Sigmoid colon (tissue), 7 donors: ENCODE measurements around the gene IPO8. TPM values are rescaled to one million over a fixed set of nuclear protein-coding genes. Genes with fewer than 3 reads are reported as not detected.
A peak's percentile ranks its signal among the peaks of the same experiment; 100 is the strongest.

ENCODE experiments used
- DNase-seq: peaks from one replicate; pipeline ENCODE4 v3.0.0-alpha.2; 2019
- H3K27ac ChIP-seq, 4 donors: fragments of 200-600 bp; sonication (generic); one replicate each; pipeline ENCODE4 v1.5.1; 2016 to 2019; ENCODE audit warnings: mild to moderate bottlenecking in 1 of 4
- H3K27me3 ChIP-seq, 3 donors: fragments of 200-600 bp; sonication (generic); one replicate each; pipeline ENCODE4 v1.5.1; 2019; ENCODE audit warnings: mild to moderate bottlenecking in 1 of 3
- H3K36me3 ChIP-seq, 4 donors: fragments of 200-600 bp; sonication (generic); one replicate each; pipeline ENCODE4 v1.5.1; 2016 to 2019
- H3K4me1 ChIP-seq, 4 donors: fragments of 200-600 bp; sonication (generic); one replicate each; pipeline ENCODE4 v1.5.1; 2017 to 2019
- H3K4me3 ChIP-seq, 4 donors: fragments of 200-600 bp; sonication (generic); one replicate each; pipeline ENCODE4 v1.5.1; 2017 to 2019; ENCODE audit warnings: mild to moderate bottlenecking in 2 of 4, moderate library complexity in 1 of 4
- H3K9me3 ChIP-seq, 4 donors: fragments of 200-600 bp in 3 of 4; sonication (generic) in 3 of 4; one replicate each; pipeline versions ENCODE4 v1.5.1 to v1.6.1; 2013 to 2019
- CTCF ChIP-seq, 4 experiments: fragments of 450-650 bp in 3 of 4; fragments of 200-600 bp in 1 of 4; IDR thresholded peaks; one replicate each; pipeline ENCODE4 v1.5.1; 2016 to 2019; ENCODE audit warnings: antibody characterized with exemption in 4 of 4, mild to moderate bottlenecking in 3 of 4, moderate library complexity in 2 of 4
- EP300 ChIP-seq, 4 donors: sonication (generic); formaldehyde crosslinking; IDR thresholded peaks; one replicate each; pipeline ENCODE4 v1.6.1; 2017; ENCODE audit warnings: antibody characterized with exemption in 4 of 4
- POLR2A ChIP-seq, 2 donors: fragments of 450-650 bp; IDR thresholded peaks; one replicate each; pipeline ENCODE4 v1.6.1; 2016; ENCODE audit warnings: antibody characterized with exemption in 2 of 2, mild to moderate bottlenecking in 2 of 2, moderate library complexity in 2 of 2
- POLR2AphosphoS5 ChIP-seq, 4 donors: sonication (generic); formaldehyde crosslinking; IDR thresholded peaks; one replicate each; pipeline ENCODE4 v1.6.1; 2017; ENCODE audit warnings: antibody characterized with exemption in 4 of 4
- WGBS, 2 donors: extraction: QIAGEN DNeasy Blood & Tissue Kit; methylation state at CpG; one replicate each; pipeline ENCODE4 v1.1.7; 2013; 5-methylcytosine and 5-hydroxymethylcytosine counted together
- intact Hi-C: fragments of 100-400 bp; cut with DNase I; formaldehyde crosslinking; loops from one replicate; pipeline ENCODE4 v1.15.1; 2023
- polyA plus RNA-seq, 3 donors: library from polyadenylated mRNA; stranded (reverse); fragments of 200-250 nt; gene quantifications; one replicate each; pipeline ENCODE4 v1.2.3, GENCODE V29; 2013
- total RNA-seq, 4 donors: library from RNA; depleted of rRNA; stranded (reverse); fragments of >200 nt; gene quantifications; one replicate each; pipeline ENCODE4 v1.1.0, GENCODE V29; 2016
- donor health status: healthy with polysubstance abuse.
- donor health status: Bipolar disorder and iron deficiency.
- donor health status: healthy.

IPO8 gene
- total and polyA plus RNA-seq, 7 donors = 20.1 to 61.2 (median 32.8) TPM

- H3K4me1 ChIP-seq = peaks cover 0 to 42% (median 40%) of the 10 kb centered on the region in 4 donors
- no peaks in the 10 kb centered on the region for H3K36me3 ChIP-seq
- H3K27ac ChIP-seq = peak overlapping the region; percentile 86 to 90 (median 88)
- WGBS, 2 donors = 3 to 10% methylated on average over 16 of the region's 16 CpGs
- TF ChIP-seq POLR2A (IDR thresholded peaks at IDR 0.05) = no peak
- TF ChIP-seq POLR2AphosphoS5 (IDR thresholded peaks at IDR 0.05) = no peak
- TF ChIP-seq CTCF (IDR thresholded peaks at IDR 0.05) = no peak
- no peak for TF ChIP-seq EP300 (IDR thresholded peaks at IDR 0.05)
- intact Hi-C loops = loop anchor here (2.0 to 5.0 kb wide), 2 partner anchors 58 to 113 kb away; no protein-coding TSS in a partner anchor
- peak overlapping the region; percentile 94 to 99 (median 97) for H3K4me3 ChIP-seq
- H3K9me3 ChIP-seq = no peaks in the 10 kb centered on the region
- peak; percentile 67 for DNase-seq
- no peaks in the 10 kb centered on the region for H3K27me3 ChIP-seq
These were observed 1.1 kb downstream of the IPO8 start for GRCh38 chr12:30694412-30695198.

DNA sequence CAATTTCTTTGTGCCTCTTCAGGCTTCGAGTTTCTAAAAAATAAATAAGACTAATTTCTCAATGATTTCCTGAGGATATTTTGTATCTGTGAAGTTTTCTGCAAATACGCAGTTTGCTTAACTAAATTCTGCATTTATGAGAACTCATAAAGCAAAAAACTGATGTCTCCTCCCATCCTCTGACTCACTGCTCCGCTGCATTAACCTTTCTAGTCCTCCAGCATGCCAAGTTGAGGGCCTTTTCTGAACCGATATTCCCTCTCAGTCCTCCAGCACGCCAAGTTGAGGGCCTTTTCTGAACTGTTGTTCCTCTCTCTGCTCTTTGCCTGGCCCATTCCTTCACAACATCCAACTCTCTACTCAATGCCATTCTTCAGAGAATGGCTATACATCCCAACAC lies 3.2 kb downstream of the IPO8 start:
- 82 to 88% methylated on average over 5 of the region's 5 CpGs for WGBS, 2 donors
- peak overlapping the region in 2 of 4 donors; percentile 1 to 20 for H3K27ac ChIP-seq
- H3K4me1 ChIP-seq = peaks cover 0 to 42% (median 40%) of the 10 kb centered on the region in 4 donors
- TF ChIP-seq POLR2A (IDR thresholded peaks at IDR 0.05) = no peak
- TF ChIP-seq POLR2AphosphoS5 (IDR thresholded peaks at IDR 0.05) = no peak
- TF ChIP-seq CTCF (IDR thresholded peaks at IDR 0.05) = no peak
- no peak for TF ChIP-seq EP300 (IDR thresholded peaks at IDR 0.05)
- no peaks in the 10 kb centered on the region for H3K27me3 ChIP-seq
- H3K9me3 ChIP-seq = no peaks in the 10 kb centered on the region
- DNase-seq = no peak
- H3K4me3 ChIP-seq = no peak overlapping the region
- intact Hi-C loops = no loop called here
- no peaks in the 10 kb centered on the region for H3K36me3 ChIP-seq

DNA sequence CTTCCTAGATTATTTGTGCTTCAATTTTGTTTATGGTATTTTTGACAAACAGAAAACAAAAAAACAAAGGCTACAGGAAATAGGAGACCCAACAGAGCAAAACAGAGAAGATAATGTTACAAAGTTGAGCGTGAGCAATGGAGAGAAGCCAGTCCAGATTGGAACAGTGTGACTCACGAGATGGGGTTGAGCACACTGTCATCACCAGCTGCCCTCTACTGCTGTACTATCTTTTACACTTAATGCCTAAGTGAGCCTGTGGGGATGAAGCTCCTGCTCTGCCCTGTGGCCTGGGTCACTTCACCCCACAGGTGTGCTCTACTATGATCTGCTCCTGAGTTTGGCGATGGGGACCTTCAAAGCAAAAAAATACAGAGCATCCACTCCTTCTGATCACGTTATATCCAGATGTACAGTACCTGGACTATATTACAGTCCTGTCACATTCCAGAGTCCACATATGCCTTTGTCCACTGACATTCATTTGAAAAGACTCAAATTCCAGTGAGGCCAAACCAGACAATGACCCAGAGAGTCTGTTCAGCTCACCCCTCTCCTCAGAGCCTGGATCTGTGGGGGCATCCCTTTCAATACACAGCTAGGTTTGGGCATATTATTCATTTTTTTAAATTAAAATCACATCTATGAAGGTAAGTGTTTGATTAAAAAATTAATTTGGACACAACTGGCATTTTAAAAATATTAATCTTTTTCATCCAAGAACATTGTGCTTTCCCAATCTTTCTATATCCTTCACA lies 4.4 kb downstream of the IPO8 start:
- peak in 1 of 4 donors; percentile 24 for TF ChIP-seq POLR2AphosphoS5 (IDR thresholded peaks at IDR 0.05)
- no peak for TF ChIP-seq EP300 (IDR thresholded peaks at IDR 0.05)
- no peaks in the 10 kb centered on the region for H3K9me3 ChIP-seq
- no peaks in the 10 kb centered on the region for H3K27me3 ChIP-seq
- peak; percentile 65 for DNase-seq
- H3K27ac ChIP-seq = peak overlapping the region in 2 of 4 donors; percentile 2 to 46
- H3K4me1 ChIP-seq = peaks cover 0 to 39% (median 36%) of the 10 kb centered on the region in 4 donors
- intact Hi-C loops = no loop called here
- no peak overlapping the region for H3K4me3 ChIP-seq
- 85% methylated on average over 4 of the region's 4 CpGs for WGBS, 2 donors
- H3K36me3 ChIP-seq = no peaks in the 10 kb centered on the region

DNA sequence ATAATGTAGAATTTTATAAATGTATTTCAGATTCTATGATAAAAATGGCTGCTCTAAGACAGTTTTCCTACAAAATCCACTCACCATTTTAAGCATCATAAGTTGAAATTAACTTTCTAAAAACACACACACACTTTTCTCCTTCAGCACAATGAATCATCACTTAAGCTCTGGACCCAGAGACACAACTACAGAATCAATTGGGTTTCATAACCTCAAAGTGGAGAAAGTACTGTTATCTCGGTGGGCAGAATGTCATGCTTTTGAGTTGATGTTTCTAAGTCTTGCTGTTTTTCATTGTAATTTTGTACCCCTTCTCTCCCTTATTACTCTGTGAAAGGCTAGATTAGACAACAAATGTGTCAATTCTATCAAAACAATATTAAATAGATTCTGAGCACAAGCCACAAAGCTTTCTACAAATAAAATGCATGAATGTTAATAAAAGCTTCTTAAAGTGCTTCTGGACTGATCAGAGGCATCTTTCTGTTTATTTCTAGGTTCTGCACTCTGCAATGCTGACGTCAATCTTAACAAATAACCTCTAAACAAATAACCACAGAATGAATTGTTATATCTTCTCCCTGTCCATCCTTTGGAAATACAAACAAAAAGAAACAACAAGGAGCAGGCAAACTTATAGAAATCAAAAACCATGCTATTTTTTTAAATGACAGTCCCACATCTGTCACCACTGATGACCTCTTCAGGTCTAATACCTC lies 8.2 kb downstream of the IPO8 start:
- no peaks in the 10 kb centered on the region for H3K27me3 ChIP-seq
- TF ChIP-seq POLR2AphosphoS5 (IDR thresholded peaks at IDR 0.05) = no peak
- no peak for TF ChIP-seq EP300 (IDR thresholded peaks at IDR 0.05)
- TF ChIP-seq CTCF (IDR thresholded peaks at IDR 0.05) = no peak
- TF ChIP-seq POLR2A (IDR thresholded peaks at IDR 0.05) = no peak
- no peak overlapping the region for H3K4me3 ChIP-seq
- 80 to 87% methylated on average over 2 of the region's 2 CpGs for WGBS, 2 donors
- peaks cover 0 to 16% (median 0%) of the 10 kb centered on the region in 4 donors for H3K36me3 ChIP-seq
- H3K4me1 ChIP-seq = peaks cover 0 to 15% (median 11%) of the 10 kb centered on the region in 4 donors
- no peak for DNase-seq
- H3K27ac ChIP-seq = no peak overlapping the region
- H3K9me3 ChIP-seq = no peaks in the 10 kb centered on the region
- intact Hi-C loops = no loop called here
